Measurements from ENCODE around the gene PCDHGA2.
"Not testable (repeated sequence)": the region's sequence is repeated elsewhere in the genome, so short reads cannot be mapped to it uniquely, and the experiment has no call there.

The PCDHGA2 gene

DNA sequence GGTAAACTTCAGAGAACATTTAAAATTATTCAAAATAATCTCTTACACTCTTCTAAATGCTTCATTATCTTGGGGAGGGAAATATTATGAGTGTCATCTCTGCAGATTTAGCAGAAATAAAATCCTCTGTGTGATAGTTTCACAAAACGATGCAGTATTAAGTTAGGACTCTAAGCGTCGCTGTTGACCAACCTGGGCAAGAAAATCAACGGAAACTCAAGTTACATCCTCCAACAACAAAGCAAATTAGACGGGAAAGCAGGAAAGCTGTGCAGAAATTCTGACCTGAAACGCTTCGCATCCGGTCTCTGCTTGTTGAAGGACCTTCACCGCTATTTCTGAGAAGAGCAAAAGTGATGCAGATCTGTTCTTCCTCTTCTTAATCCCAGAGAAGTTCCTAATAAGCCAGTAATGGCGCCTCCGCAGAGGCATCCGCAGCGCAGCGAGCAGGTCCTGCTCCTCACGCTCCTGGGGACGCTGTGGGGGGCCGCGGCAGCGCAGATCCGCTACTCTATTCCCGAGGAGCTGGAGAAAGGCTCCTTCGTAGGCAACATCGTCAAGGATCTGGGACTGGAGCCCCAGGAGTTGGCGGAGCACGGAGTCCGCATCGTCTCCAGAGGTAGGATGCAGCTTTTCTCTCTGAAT lies 35.2 kb downstream of the PCDHGA2 start, which contains the start of gene PCDHGA6:
PCDHGA6 (plus strand) TSS at position 219 of the 645 bp plus-strand sequence; CDS start at position 412, 193 bp downstream.
- DNase-seq = no peak
- Histone ChIP-seq H3K4me3 (ENCODE audit: low read depth, low read length) (no peak within 1 kb of the TSS), H3K27ac (no peak within 1 kb of the TSS), H3K9me3 (ENCODE audit: severe bottlenecking) (peaks cover 30% of the 10 kb centered on the region), H3K36me3 (no peaks in the 10 kb centered on the region), H3K27me3 (ENCODE audit: insufficient read depth, low read depth, severe bottlenecking) (no peaks in the 10 kb centered on the region)
- TF ChIP-seq, protein P1, sequence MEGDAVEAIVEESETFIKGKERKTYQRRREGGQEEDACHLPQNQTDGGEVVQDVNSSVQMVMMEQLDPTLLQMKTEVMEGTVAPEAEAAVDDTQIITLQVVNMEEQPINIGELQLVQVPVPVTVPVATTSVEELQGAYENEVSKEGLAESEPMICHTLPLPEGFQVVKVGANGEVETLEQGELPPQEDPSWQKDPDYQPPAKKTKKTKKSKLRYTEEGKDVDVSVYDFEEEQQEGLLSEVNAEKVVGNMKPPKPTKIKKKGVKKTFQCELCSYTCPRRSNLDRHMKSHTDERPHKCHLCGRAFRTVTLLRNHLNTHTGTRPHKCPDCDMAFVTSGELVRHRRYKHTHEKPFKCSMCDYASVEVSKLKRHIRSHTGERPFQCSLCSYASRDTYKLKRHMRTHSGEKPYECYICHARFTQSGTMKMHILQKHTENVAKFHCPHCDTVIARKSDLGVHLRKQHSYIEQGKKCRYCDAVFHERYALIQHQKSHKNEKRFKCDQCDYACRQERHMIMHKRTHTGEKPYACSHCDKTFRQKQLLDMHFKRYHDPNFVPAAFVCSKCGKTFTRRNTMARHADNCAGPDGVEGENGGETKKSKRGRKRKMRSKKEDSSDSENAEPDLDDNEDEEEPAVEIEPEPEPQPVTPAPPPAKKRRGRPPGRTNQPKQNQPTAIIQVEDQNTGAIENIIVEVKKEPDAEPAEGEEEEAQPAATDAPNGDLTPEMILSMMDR (IDR thresholded peaks at IDR 0.05; ENCODE audit: low read depth, low read length) = no peak

DNA sequence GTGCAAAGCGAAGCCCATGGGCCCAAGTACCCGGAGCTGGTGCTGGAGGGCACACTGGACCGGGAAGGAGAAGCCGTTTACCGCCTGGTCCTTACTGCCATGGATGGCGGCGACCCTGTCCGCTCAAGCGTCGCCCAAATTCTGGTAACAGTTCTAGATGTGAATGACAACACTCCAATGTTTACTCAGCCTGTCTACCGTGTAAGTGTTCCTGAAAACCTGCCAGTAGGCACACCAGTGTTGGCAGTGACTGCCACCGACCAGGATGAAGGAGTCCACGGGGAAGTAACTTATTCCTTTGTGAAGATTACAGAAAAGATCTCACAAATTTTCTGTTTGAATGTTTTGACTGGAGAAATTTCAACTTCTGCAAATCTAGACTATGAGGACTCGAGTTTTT lies 36.1 kb downstream of the PCDHGA2 start:
- DNase-seq = no peak
- TF ChIP-seq, protein P1 (IDR thresholded peaks at IDR 0.05; ENCODE audit: low read depth, low read length) = no peak
- H3K9me3 ChIP-seq (ENCODE audit: severe bottlenecking) = peaks cover 30% of the 10 kb centered on the region
- no peaks in the 10 kb centered on the region for H3K27me3 ChIP-seq (ENCODE audit: insufficient read depth, low read depth, severe bottlenecking)
- no peaks in the 10 kb centered on the region for H3K36me3 ChIP-seq
- H3K4me3 ChIP-seq (ENCODE audit: low read depth, low read length) = no peak overlapping the region
- no peak overlapping the region for H3K27ac ChIP-seq

DNA sequence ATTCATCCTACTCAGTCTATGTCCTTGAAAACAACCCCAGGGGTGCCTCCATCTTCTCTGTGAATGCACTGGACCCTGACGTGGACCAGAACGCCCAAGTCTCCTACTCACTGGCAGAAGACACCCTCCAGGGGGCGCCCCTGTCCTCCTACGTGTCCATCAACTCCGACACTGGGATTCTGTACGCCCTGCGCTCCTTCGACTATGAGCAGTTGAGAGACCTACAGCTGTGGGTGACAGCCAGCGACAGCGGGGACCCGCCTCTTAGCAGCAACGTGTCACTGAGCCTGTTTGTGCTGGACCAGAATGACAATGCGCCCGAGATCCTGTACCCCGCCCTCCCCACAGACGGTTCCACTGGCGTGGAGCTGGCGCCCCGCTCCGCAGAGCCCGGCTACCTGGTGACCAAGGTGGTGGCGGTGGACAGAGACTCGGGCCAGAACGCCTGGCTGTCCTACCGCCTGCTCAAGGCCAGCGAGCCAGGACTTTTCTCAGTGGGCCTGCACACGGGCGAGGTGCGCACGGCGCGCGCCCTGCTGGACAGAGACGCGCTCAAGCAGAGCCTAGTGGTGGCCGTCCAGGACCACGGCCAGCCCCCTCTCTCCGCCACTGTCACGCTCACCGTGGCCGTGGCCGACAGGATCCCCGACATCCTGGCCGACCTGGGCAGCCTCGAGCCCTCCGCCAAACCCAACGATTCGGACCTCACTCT lies 37.0 kb downstream of the PCDHGA2 start:
- DNase-seq; H3K36me3 ChIP-seq; H3K4me3 ChIP-seq (ENCODE audit: low read depth, low read length); H3K27ac ChIP-seq; H3K27me3 ChIP-seq (ENCODE audit: insufficient read depth, low read depth, severe bottlenecking): not testable (repeated sequence)
- H3K9me3 ChIP-seq (ENCODE audit: severe bottlenecking) = peaks cover 29% of the 10 kb centered on the region

DNA sequence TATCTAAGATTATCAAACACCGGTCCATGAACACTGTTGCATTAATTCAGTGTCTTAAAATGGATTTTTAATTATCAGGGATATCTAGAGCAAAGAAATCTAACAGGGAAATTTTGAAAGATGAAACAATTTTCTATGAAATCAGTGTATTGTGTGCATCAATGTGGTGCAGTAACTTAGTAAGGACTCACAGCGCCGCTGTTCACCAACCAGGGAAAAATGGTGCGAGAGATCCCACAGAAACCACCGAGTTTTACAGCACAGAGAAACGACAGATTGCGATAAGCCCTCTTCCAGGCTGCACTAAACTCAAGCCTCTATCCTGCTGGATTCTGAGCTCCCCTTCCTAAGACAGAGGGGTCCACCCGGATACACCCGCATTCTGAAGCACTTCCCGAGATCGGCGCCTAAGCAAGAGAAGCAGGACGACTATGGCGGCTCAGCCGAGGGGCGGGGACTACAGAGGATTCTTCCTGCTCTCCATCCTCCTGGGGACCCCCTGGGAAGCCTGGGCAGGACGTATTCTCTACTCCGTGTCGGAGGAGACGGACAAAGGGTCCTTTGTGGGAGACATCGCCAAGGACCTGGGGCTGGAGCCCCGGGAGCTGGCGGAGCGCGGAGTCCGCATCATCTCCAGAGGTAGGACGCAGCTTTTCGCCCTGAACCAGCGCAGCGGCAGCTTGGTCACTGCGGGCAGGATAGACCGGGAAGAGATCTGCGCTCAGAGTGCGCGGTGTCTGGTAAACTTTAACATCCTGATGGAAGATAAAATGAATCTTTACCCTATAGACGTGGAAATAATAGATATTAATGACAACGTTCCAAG lies 44.1 kb downstream of the PCDHGA2 start, which contains the start of gene PCDHGA7:
PCDHGA7 (plus strand) TSS at position 274 of the 826 bp plus-strand sequence; CDS start at position 432, 158 bp downstream.
- H3K36me3 ChIP-seq = no peaks in the 10 kb centered on the region
- DNase-seq = no peak
- peaks cover 13% of the 10 kb centered on the region for H3K9me3 ChIP-seq (ENCODE audit: severe bottlenecking)
- TF ChIP-seq, protein P1 (IDR thresholded peaks at IDR 0.05; ENCODE audit: low read depth, low read length) = no peak
- no peak within 1 kb of the TSS for H3K4me3 ChIP-seq (ENCODE audit: low read depth, low read length)
- H3K27me3 ChIP-seq (ENCODE audit: insufficient read depth, low read depth, severe bottlenecking) = no peaks in the 10 kb centered on the region
- H3K27ac ChIP-seq = no peak within 1 kb of the TSS

DNA sequence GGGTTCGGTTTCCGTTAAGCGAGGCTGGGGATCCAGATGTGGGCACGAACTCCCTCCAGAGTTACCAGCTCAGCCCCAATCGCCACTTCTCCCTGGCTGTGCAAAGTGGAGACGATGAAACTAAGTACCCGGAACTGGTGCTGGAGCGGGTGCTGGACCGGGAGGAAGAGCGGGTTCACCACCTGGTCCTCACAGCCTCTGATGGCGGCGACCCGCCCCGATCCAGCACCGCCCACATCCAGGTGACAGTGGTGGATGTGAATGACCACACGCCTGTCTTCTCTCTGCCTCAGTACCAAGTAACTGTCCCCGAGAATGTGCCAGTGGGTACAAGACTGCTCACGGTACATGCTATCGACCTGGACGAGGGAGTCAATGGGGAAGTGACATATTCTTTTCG lies 44.8 kb downstream of the PCDHGA2 start:
- no peak overlapping the region for H3K27ac ChIP-seq
- H3K4me3 ChIP-seq (ENCODE audit: low read depth, low read length) = no peak overlapping the region
- H3K9me3 ChIP-seq (ENCODE audit: severe bottlenecking) = peaks cover 13% of the 10 kb centered on the region
- DNase-seq = no peak
- H3K27me3 ChIP-seq (ENCODE audit: insufficient read depth, low read depth, severe bottlenecking) = no peaks in the 10 kb centered on the region
- TF ChIP-seq, protein P1 (IDR thresholded peaks at IDR 0.05; ENCODE audit: low read depth, low read length) = no peak
- no peaks in the 10 kb centered on the region for H3K36me3 ChIP-seq
